ENCODE data around the gene PM20D1.
"Not testable (repeated sequence)": the region's sequence is repeated elsewhere in the genome, so short reads cannot be mapped to it uniquely, and the experiment has no call there.

Gene PM20D1

DNA sequence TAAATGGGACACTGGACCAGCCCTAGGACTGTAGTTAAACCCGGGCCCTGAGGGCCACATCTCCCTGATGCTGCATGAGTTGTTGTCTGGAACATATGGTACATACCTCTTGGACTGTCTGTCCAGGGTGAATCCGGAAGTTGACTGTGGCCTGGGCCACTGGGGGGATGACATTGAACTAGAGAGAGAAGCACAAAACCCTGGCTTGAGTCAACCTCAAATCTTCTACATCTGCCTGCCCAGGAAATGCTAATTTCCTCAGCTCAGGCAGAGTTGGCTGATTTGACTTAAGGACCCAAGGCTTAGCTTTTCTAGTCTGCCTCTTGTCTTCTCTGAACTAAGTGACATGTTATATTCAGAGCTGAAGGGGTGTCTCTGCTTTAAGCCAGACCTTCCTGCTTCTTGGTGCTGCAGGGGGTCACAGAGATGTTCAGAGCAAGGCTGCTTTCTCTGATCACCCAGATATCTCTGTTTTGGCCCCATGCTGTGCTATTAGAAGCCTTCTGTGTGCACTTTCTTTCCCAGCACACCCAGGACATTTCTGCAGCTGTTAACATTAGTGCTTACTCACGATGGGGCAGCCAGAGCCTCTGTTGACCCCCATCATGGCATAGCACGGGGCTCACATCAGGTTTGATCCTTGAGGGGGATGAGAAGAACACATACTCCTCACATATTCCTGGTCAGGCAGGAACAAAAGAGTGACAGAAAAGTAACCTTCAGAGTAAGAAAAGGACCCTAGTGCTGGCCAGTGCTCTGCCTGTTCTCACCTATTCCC, 9.6 kb downstream of the PM20D1 start:
- no peak for DNase-seq (ENCODE audit: low read depth)

DNA sequence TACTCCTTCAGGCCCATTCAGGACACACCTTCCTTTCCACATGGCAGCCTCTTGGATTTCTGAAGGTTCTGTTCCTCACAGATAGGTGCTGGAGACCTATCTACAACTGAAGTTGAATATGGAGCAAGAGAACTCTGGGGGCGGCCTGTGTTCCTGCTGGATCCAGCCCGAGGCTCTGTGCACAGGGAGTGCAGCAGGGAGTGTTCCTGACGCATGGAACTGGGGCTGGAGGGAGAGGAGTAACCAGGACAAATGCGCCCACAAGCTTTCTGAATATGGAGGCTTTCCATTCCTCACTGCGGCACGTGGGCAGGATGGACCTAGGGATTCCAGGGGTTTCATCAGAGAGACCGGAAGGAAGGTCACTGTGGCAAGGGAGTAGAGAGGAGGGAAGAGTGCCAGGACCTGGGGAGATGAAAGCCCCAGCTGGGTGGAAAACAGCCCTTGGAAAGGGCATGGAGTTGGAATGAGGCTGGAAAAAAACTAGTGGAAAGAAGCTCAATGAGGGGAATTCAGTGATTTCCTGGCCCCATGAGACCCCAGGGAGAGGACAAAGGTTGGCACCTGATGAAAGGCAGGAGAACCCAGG, 12.5 kb downstream of the PM20D1 start:
- no peak for DNase-seq (ENCODE audit: low read depth)

DNA sequence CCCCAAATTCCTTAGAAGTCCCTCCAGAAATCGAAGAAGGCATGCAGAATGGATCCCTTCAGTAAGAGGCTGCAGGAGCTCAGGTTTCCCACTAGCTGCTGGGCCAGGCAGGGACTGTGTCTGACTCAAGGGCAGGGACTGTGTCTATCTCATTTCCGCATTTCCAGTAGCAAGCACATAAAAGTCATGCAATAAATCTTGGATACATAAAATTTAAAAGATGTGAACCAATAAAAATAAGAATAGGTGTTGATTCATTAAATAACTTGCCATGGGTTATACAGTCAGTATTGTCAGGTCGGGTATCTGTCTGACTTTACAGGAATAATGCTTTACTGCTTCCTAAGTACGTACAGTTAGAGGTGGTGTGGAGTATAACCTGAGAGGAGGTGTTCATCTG, 15.2 kb downstream of the PM20D1 start:
- no peak for DNase-seq (ENCODE audit: low read depth)

DNA sequence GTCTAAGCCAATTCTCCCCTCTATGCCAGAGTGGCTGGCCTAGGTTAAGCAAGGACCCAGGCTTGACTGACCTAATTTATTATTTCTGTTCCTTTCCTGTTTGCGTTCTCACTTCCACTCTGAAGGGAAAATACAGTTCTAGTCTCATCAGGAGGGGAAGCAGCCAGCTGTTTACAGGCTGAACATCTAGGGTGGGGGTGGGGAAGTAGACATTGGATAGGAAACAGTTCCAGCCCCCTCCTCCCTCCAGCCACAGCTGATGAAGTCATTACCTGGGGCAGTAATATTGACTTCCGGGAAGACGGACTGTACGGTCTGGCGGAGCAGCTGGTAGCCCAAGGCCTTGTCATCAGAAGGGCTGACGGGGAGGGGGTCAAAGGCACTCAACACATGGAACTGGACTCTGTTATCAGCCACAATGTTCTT, 17.6 kb downstream of the PM20D1 start:
- DNase-seq (ENCODE audit: low read depth): no peak

DNA sequence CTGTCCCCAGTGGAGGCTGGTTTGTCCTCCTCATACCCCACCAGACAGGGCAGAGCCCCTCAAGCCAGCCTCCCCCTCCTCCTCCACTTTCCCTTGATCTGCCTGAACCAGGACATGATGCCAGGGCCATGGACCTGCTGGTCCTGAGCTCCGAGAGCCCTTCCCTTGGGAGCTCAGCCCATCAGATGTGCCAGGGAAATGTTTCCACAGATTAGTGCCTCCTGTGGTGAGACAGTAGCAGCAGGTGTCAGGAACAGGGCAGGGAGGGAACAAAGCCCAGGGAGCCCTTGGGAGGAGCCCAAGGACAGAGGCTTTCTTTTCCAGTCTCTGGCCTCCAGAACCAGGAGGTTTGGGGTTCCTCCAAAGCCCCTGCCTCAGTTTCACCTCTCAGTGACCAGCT, 22.3 kb downstream of the PM20D1 start:
- DNase-seq (ENCODE audit: low read depth): no peak

DNA sequence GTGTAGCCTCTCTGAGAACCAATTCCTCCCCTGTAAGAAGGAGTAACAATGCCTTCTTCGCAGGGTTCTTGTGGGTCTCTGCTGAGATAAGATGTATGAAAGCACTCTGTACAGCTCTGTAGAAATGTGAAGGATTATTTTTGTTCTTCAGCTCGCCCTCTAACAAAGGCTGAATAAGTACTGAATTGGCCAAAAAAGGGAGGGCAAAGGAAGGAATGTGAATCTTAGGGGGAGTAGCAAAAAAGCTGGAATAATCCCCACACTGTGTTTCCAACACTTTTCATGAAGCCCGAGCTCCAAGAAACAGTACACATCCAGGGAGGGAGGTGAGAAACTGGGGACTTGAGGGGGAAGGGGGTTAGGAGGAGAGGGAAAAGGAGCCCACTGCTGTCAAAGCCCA, 22.9 kb downstream of the PM20D1 start:
- DNase-seq (ENCODE audit: low read depth): no peak

DNA sequence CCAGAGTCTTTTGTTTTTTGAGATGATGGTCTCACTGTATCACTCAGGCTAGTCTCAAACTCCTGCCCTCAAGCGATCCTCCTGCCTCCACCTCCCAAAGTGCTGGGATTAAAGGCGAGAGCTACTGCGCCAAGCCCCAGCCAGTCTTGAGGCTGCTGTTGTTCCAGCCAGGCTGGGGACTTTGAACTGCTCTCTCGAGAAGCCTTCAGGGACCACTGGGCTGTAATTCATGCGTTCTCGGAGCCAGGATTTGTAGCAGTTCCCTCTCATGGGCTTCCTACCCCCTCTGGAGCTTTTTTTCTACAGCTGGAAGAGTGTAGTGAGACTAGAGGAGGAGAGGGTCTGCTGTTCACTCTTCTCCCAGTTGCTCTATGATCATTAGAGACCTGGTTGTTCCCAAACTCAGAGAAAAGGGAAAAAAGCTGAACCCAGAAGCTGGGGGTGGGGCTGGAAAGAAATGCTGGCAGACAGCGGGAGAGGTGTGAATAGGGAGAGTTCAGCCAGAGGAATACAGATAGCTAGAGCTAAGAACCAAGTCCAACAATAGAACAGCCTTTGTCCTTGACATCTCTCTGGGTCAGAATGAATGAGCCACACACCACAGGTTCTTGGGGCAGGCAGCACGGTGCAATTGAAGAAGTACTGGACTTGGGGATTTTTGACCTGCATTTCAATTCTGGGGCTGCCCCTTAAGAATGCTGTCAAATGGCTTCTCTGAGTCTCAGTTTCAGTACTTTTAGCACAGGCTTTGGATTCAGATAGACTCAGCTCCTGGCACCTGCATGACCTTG, 23.7 kb downstream of the PM20D1 start:
- no peak for DNase-seq (ENCODE audit: low read depth)

DNA sequence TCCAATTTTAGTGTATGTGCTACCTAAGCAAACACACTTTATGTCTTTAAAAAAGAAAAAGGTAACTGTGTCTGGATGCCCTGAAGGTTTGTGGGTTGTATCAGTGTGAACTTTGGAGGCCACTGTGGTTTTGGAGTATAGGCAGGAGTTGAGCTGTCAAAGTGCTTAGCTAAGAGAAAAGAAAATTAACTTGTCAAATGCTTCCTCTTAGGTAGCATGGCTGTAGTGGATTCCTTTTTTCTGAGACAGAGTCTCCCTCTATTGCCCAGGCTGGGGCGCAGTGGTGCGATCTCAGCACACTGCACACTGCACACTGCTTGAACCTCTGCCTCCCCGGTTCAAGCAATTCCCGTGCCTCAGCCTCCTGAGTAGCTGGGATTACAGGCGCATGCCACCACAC, 25.8 kb downstream of the PM20D1 start:
- no peak for DNase-seq (ENCODE audit: low read depth)

DNA sequence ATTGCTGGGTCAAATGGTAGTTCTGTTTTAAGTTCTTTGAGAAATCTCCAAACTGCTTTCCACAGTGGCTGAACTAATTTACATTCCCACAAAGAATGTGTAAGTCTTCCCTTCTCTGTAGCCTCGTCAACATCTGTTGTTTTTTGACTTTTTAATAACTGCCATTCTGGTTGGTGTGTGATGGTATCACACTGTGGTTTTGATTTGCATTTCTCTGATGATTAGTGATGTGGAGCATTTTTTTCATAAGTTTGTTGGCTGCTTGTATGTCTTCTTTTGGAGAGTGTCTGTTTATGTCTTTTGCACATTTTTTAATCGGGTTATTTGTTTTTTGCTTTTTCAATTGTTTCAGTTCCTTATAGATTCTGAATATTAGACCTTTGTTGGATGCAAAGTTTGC, 26.7 kb downstream of the PM20D1 start:
- not testable (repeated sequence) for DNase-seq (ENCODE audit: low read depth)

DNA sequence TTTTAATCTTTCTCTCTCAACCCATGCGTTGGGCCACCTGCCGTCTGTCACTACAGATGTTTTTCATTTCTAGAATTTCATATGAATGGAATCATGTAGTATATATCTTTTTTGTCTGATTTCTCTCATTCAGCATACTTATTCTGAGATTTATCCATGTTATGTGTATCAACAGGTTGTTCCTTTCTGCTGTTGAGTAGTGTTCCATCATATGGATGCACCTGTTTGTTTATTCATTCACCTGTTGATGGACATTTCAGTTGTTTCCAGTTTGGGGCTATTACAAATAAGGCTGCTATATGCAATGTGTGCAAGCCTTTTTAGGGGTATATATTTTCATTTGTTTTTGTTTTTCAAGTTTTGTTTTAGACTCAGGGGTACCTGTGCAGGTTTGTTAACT, 27.5 kb downstream of the PM20D1 start:
- DNase-seq (ENCODE audit: low read depth): no peak

DNA sequence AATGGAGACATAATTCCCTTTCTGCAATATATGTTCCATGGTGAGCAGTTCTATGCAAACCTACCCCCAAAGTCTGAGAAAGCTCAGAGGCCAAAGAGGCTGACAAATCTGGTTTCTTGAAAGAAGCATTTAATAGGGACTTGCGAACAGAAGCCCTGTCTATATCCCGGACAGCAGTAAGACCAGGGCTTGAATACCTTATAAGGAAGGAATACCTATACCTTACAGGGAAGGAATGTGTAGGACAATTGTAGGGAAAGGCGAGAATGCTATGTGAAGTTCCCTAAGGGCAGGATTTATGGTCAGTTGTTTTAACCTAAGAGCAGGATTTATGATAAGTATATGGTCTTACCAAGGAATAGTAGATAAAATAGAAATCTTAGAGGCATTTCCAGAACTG, 31.9 kb downstream of the PM20D1 start:
- DNase-seq (ENCODE audit: low read depth): no peak

DNA sequence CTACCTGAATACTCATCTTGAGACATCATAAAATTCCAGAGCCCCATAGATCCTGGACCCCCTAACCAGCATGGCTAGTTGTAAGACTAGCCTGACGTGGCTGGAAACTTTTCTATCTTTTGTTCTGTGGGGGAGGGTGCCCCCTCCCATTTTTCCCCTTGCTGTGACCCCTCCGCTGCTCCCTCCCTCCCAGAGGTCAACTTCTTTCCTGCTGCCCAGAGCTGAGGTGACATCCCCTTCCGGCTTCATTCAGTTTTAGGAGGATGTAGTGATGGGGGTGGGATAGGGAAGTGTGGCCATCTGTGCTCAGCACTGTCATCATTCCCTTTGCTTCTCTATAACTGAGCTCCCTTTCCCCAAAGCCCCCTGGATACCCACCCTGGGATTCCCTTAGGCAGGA, 32.6 kb downstream of the PM20D1 start:
- DNase-seq (ENCODE audit: low read depth): no peak

DNA sequence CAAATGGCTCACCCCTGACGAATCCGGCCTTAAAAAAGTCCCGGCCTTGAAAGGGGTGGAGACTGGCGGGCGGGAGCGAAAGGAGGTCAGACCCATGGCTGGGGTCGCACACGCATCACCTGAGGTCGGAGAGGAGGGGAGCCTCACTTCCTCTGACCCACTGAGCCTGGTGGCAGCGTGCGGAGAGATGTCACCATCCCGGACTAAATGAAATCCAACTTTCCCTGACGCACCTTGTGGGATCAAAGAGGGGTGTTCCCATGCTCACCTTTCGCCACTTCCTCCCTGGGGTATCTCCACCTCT, 36.2 kb downstream of the PM20D1 start:
- no peak for DNase-seq (ENCODE audit: low read depth)

DNA sequence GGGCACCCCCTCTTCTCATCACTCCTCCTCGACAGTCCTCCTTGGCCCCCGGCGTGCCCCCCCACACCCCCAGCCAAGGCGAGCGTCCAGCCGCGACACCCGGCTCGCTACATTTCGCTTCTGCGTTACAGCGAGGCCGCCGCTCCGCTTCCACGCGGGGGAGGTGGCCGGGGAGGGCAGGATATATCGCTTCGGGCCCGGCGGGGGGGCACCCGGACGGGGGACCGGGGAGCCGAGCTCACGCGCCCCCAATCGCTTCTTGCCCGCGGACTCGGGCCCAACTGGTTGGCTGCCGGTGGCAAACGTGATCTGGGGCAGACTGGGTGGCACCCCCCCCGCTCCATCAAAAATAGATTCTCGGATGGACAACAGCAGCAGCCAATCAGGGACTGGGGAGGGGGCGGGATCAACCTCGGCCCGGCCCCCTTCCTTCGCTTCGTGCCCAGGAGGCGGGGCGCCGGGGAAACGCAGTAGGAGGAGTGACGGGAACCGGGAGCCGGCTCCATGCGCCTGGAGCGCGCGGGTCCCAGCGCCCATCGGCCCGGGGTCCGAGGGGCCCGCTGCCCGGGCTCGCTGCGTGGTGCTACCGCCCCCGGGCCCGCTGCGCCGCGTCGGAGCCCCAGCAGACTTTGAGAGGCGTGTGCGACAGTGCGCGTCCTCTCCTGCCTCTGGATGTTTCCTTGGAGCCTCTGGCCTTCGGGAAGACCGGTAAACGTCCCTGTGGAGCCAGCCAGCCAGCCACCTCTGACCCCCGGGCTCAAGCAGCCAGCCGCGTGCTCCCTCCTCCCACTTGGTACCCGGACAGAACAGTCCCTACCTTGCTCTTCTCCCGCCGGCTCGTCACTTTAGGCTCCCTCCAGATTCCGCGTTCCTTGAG, 36.8 kb downstream of the PM20D1 start, which contains the start of gene SLC41A1:
TSS of gene SLC41A1 (minus strand) at position 321 of the 877 bp plus-strand sequence. CDS start 2,757 bp downstream, outside the sequence.
- peak; percentile 87 for DNase-seq (ENCODE audit: low read depth)

DNA sequence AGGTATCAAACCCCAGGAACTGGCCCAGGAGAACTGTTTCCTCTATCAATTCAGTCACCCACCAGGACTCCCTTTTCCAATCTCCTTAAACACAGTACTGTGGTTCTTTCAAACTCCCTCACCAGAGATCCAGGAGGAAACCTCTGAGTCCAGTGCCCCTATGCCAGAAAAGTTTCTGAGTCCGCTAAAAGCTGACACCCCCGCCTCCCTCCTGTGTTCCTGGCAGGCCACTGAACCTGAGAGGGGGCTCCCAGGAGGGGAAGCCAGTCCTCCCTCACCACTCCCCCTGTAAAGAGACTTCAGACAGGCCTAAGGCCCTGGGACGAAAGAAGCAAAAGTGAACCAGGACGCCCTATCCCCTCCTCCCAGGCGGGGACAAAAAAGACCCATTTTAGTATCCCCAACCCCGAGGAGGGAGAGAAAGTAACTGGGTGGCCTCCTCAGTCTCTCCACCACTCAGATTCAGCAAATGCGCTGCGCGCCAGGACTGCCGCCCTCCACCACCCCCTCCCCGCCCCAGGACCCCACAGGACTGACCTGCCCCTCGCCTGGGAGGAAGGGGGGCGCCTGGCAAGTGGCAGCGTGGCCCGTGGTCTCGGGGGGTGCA, 37.6 kb downstream of the PM20D1 start:
- no peak for DNase-seq (ENCODE audit: low read depth)

DNA sequence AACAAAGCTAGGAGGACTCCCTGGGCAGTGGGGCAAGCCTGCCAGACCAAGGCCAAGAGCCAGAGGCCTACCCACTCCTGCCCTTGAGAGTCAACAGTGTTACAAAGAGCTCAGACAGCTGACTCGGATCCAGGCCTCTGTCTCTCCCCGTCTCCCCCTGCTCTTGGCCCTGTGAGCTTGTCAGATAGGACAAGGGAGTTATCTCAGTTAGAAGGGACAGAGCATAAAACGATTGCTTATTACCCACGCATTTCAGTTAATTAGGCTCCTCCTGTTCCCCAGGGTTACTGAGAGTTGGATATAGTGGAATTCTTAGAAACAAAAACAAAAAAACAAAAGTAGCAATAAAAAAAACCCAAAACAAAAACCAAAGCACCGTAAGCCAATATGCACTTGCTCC, 38.3 kb downstream of the PM20D1 start:
- no peak for DNase-seq (ENCODE audit: low read depth)

DNA sequence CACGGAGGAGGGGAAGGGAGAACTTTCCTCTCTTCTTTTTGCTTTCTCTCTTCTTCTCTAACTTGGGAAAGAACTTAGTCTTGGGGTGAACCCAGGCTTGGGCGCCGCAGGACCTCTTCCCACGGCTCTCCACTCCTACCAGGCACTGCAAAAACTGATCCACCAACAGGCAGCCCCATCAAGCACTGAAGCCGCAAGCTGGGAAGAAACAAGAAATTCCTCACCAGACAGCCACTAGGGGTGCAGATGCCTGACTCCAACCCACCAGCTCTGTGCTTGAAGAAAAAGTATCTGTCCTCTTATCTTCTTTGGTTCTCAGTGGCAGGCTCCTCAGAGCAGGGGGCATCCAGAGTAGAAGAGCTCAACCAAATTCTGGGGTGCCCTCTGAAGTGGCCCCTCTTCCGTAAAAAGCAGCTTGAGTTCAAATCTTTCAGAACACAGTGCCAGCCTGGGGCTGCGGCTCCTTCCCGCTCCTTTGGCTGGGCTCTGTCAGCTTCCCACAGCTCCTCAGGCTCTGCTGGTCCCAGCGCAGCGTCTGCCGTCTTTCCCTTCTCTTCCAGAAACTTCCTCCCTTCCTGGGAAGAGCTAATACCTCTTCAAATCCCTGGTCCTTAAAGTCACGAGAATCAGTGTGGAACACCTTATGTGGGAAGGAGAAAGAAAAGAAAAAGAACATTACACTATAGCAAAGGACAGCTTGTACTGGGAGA, 39.3 kb downstream of the PM20D1 start:
- no peak for DNase-seq (ENCODE audit: low read depth)

DNA sequence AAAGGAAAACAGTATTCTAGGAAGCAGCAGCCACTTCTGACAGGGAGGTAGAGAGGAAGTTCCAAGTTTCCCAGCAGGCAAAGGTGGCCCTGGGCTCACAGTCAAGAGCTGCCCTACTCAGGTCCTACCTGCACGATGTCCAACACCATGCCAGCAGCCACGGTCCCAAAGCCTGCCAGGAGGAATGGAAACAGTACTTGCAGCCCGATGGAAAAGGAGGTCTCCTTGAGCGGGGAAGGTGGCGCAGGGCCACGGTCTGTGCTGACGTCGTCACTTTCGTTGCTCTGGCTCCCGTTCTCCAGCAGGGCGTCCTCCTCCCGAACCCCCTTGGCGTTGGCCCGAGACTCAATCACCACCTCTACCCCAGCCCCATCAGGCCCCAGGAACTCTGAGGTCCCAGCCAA, 40.0 kb downstream of the PM20D1 start:
- DNase-seq (ENCODE audit: low read depth): no peak

DNA sequence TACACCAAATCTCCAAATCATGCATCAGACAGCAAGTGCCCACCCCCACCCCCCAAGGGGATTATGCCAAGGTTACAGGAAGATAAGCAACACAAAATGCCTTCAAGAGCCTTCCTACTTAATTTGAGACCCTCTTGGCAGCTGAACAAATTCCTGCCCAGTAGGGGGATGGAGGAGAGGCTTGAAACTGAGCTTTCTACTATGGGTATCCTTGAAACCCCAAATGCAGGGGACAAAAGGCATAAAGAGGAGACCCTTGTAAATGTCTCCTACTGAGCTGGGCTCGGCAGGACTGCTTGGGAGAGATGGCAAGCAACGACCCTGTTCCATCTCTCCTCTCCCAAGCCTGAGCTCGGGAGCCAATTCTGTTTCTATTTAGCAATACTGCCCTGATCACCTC, 40.5 kb downstream of the PM20D1 start:
- DNase-seq (ENCODE audit: low read depth): no peak

DNA sequence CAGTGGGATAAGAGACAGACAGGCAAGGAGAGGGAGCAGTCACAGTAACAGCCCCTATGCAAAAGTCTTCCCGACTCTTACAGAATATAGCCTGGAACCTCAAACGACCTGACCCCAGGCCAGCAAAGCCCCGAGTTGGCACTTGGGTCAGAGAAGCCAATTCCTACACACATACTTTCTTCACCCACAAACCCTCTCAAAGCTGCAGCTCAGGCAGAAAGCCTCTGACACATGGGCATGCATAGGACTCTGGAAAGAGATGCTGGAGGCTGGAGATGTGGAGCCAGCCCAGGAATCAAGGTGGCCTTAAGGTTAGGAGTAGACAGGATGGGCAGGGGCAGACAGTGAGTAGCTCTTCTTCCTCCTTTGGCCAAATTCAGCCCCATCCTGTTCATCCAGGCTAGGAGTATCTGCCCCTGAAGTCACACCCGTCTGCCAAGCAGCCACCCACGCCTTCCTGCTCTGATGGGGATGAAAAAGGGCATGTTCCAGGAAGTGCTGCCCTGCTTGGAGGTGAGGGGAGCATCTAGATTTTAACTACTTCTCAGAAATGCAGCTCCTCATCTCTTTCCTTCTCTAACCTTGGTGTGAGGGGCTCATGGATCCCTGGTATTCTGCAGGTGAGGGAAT, 44.7 kb downstream of the PM20D1 start:
- peak; percentile 28 for DNase-seq (ENCODE audit: low read depth)

DNA sequence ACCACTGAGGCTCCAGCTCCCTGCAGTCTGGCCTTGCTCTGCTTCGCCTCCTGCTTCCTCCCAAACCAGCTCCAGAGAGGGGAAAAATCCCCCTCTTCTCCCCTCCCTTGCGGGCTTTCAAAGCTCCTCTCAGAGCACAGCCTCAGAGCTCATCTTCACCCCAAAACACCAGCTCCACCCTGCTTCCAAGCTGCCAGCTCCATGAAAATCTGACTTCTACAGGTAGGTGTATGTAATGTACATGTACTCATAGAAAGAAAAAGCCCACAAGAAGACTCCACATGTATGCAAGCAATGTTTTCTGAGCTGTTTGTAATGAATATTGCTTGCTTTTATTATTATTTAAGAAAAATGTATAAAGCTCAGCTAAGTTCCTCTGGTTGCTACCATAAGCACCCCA, 45.3 kb downstream of the PM20D1 start:
- DNase-seq (ENCODE audit: low read depth): no peak
